Right lobe of liver (tissue), 4 donors: ENCODE data around the gene EEFSEC.

ENCODE experiments used
- POLR2A ChIP-seq: fragments of 450-650 bp; IDR thresholded peaks from one replicate; pipeline ENCODE4 v1.6.1; 2017; ENCODE audit warnings: antibody characterized with exemption, mild to moderate bottlenecking
- TF ChIP-seq, protein P1 (sequence below), 4 donors: fragments of 200-600 bp in 3 of 4; fragments of 450-650 bp in 1 of 4; IDR thresholded peaks; one replicate each; pipeline versions ENCODE4 v1.5.1 to v1.8.0; 2016 to 2022; ENCODE audit warnings: antibody characterized with exemption in 4 of 4, mild to moderate bottlenecking in 2 of 4
- donor health status: DM: no; HTN: no; CAD: no.
- donor health status: DM: no; HTN: no; CAD: no.
- donor health status: DM: no; HTN: yes; CAD: no.

- TF ChIP-seq, protein P1, sequence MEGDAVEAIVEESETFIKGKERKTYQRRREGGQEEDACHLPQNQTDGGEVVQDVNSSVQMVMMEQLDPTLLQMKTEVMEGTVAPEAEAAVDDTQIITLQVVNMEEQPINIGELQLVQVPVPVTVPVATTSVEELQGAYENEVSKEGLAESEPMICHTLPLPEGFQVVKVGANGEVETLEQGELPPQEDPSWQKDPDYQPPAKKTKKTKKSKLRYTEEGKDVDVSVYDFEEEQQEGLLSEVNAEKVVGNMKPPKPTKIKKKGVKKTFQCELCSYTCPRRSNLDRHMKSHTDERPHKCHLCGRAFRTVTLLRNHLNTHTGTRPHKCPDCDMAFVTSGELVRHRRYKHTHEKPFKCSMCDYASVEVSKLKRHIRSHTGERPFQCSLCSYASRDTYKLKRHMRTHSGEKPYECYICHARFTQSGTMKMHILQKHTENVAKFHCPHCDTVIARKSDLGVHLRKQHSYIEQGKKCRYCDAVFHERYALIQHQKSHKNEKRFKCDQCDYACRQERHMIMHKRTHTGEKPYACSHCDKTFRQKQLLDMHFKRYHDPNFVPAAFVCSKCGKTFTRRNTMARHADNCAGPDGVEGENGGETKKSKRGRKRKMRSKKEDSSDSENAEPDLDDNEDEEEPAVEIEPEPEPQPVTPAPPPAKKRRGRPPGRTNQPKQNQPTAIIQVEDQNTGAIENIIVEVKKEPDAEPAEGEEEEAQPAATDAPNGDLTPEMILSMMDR (IDR thresholded peaks at IDR 0.05) = no peak
- no peak for TF ChIP-seq POLR2A
Observed at GRCh38 chr3:128376516-128376915, 223.2 kb downstream of the EEFSEC start.
